ENCODE data around the gene CPNE4.
A peak's percentile ranks its signal among the peaks of the same experiment; 100 is the strongest.

Gene CPNE4

GRCh38 chr3:131543714-131544113 lies 491.1 kb downstream of the CPNE4 start:
- peak; percentile 38 for DNase-seq (ENCODE audit: low spot score)
- POLR2A ChIA-PET (ENCODE audit: low non-redundant PET): no interaction called here
- TF ChIP-seq, protein P1, sequence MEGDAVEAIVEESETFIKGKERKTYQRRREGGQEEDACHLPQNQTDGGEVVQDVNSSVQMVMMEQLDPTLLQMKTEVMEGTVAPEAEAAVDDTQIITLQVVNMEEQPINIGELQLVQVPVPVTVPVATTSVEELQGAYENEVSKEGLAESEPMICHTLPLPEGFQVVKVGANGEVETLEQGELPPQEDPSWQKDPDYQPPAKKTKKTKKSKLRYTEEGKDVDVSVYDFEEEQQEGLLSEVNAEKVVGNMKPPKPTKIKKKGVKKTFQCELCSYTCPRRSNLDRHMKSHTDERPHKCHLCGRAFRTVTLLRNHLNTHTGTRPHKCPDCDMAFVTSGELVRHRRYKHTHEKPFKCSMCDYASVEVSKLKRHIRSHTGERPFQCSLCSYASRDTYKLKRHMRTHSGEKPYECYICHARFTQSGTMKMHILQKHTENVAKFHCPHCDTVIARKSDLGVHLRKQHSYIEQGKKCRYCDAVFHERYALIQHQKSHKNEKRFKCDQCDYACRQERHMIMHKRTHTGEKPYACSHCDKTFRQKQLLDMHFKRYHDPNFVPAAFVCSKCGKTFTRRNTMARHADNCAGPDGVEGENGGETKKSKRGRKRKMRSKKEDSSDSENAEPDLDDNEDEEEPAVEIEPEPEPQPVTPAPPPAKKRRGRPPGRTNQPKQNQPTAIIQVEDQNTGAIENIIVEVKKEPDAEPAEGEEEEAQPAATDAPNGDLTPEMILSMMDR (conservative IDR thresholded peaks at IDR 0.05; ENCODE audit: low read depth): no peak
- CTCF ChIA-PET: no interaction called here
- no peak overlapping the region for H3K27ac ChIP-seq

DNA sequence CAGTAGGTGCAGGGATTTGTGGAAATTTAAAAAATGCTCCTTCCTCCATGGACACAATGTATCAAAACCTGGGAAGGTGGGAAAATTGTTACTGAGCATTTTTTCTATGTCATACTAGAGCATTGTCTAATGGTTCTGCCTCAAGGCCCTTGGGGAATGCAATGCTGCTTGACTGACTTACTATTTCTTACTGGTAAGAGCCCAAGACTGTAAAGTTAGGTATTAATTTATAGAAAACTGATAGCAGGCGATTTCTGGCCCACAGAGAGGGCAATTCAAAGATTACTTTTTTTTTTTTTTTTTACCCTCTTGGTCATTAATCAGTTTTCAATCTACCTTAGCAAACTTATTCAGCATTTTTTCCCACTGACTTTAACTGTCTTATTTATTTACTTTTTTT lies 493.5 kb downstream of the CPNE4 start:
- TF ChIP-seq, protein P1 (conservative IDR thresholded peaks at IDR 0.05; ENCODE audit: low read depth): no peak
- H3K27ac ChIP-seq: no peak overlapping the region
- DNase-seq (ENCODE audit: low spot score): no peak
- ChIA-PET CTCF (no interaction called here), POLR2A (ENCODE audit: low non-redundant PET) (no interaction called here)

- TF ChIP-seq, protein P1 (conservative IDR thresholded peaks at IDR 0.05; ENCODE audit: low read depth): no peak
- CTCF ChIA-PET: no interaction called here
- POLR2A ChIA-PET (ENCODE audit: low non-redundant PET): no interaction called here
These were observed 494.0 kb downstream of the CPNE4 start for GRCh38 chr3:131540821-131541220.

GRCh38 chr3:131540143-131540542 lies 494.7 kb downstream of the CPNE4 start:
- no peak for DNase-seq (ENCODE audit: low spot score)
- CTCF ChIA-PET: no interaction called here
- TF ChIP-seq, protein P1 (conservative IDR thresholded peaks at IDR 0.05; ENCODE audit: low read depth): no peak

More at GRCh38 chr3:131540821-131541220, 494.0 kb downstream of the CPNE4 start:
- H3K27ac ChIP-seq: no peak overlapping the region
- no peak for DNase-seq (ENCODE audit: low spot score)

DNA sequence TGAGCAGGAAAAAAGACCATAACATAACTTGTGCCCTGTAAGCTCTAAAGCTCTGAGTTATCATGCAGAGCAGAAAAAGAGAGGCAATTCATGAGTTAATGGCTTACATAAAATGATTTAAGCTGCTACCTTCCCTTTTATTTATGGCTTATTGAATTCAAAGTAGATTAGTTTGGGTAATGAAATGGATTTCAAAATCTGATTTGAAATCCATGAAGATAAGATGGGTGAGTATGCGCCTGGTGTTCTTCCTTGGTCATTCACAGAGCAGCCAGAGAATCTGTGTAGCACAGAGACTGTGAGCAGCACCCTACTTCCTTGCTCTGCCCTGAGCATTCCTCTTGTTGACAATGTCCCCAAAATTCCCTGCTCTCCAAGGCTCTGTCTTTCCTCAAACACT lies 495.8 kb downstream of the CPNE4 start:
- CTCF ChIA-PET: no interaction called here
- TF ChIP-seq, protein P1 (conservative IDR thresholded peaks at IDR 0.05; ENCODE audit: low read depth): no peak
- DNase-seq (ENCODE audit: low spot score): no peak
- H3K27ac ChIP-seq: no peak overlapping the region
- POLR2A ChIA-PET (ENCODE audit: low non-redundant PET): no interaction called here

More at GRCh38 chr3:131540143-131540542, 494.7 kb downstream of the CPNE4 start:
- no peak overlapping the region for H3K27ac ChIP-seq
- POLR2A ChIA-PET (ENCODE audit: low non-redundant PET): no interaction called here

DNA sequence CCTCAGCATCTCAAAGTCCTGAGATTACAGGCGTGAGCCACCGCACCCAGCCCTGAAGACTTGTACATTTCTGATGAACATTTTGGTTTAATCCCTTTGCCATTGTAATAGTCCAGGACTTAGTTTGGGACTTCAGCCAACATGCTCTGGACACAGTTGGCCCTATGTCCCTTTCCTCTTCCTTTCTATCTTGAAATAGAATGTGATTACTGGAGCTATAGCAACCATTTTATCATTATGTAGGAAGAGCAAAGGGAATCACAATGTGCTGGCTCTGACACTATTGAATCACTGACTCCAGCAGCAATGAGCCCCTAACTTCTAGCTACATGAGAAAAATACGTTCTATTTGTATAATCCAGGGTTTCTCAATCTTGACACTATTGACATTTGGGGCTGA lies 497.3 kb downstream of the CPNE4 start:
- CTCF ChIA-PET: no interaction called here
- DNase-seq (ENCODE audit: low spot score): no peak
- POLR2A ChIA-PET (ENCODE audit: low non-redundant PET): no interaction called here
- H3K27ac ChIP-seq: no peak overlapping the region
- TF ChIP-seq, protein P1 (conservative IDR thresholded peaks at IDR 0.05; ENCODE audit: low read depth): no peak

DNA sequence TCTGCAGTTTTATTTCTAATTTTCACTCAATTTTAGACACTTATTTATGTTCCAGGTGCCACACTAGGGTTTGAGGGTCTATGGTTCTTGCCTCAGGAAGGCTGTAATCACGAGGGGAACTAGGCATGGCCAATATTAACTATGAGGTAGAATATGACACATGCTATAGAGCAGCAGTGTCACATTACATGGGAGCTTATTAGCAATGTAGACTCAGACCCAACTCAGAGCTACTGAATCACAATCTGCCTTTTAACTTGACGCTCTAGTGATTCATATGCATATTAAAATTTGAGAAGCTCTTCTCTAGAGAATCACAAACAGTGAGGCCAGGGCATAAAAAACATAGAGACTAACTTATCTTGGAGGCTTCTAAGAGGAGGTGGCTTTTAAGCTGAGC lies 499.2 kb downstream of the CPNE4 start:
- ChIA-PET CTCF (no interaction called here), POLR2A (ENCODE audit: low non-redundant PET) (no interaction called here)
- TF ChIP-seq, protein P1 (conservative IDR thresholded peaks at IDR 0.05; ENCODE audit: low read depth): no peak
- peak; percentile 45 for DNase-seq (ENCODE audit: low spot score)
- H3K27ac ChIP-seq: no peak overlapping the region

All from RWPE1 (cell line).